HG03354 (cell line): ENCODE measurements around the gene NOD2.

Source experiments
- ATAC-seq: cut with Tn5 transposase; IDR thresholded peaks from one replicate; pipeline ENCODE4 v1.9.1; 2021; ENCODE audit warnings: mild to moderate bottlenecking; ENCODE audit not compliant: unreplicated experiment, poor library complexity, severe bottlenecking

The NOD2 gene

GRCh38 chr16:50692999-50693781 lies at the start of gene NOD2:
NOD2 (plus strand) TSS chr16:50693606; CDS start chr16:50699496, 5,890 bp downstream.
- ATAC-seq, result no peak

GRCh38 chr16:50644245-50644644 lies 49.2 kb upstream of the NOD2 start:
- no peak for ATAC-seq

- ATAC-seq, result no peak
Observed at GRCh38 chr16:50644729-50645128, 48.7 kb upstream of the NOD2 start.

- no peak for ATAC-seq
Observed at GRCh38 chr16:50645563-50646220, 47.7 kb upstream of the NOD2 start.

GRCh38 chr16:50646345-50646744 lies 47.1 kb upstream of the NOD2 start:
- no peak for ATAC-seq

GRCh38 chr16:50651835-50652438 lies 41.5 kb upstream of the NOD2 start:
- ATAC-seq, result no peak

GRCh38 chr16:50652836-50653425 lies 40.5 kb upstream of the NOD2 start:
- ATAC-seq, result no peak

GRCh38 chr16:50653633-50654519 lies 39.5 kb upstream of the NOD2 start:
- ATAC-seq, result no peak

GRCh38 chr16:50655558-50656055 lies 37.8 kb upstream of the NOD2 start:
- no peak for ATAC-seq

GRCh38 chr16:50657241-50657640 lies 36.2 kb upstream of the NOD2 start:
- no peak for ATAC-seq

GRCh38 chr16:50659806-50660205 lies 33.6 kb upstream of the NOD2 start:
- ATAC-seq, result no peak

GRCh38 chr16:50662306-50662940 lies 31.0 kb upstream of the NOD2 start:
- ATAC-seq, result no peak

- ATAC-seq, result no peak
Observed at GRCh38 chr16:50664270-50664669, 29.1 kb upstream of the NOD2 start.

- ATAC-seq, result peak; percentile 56
Observed at GRCh38 chr16:50665128-50665878, 28.1 kb upstream of the NOD2 start.

- peak; percentile 89 for ATAC-seq
Observed at GRCh38 chr16:50666658-50667496, 26.5 kb upstream of the NOD2 start.

GRCh38 chr16:50667497-50668367 lies 25.7 kb upstream of the NOD2 start:
- no peak for ATAC-seq
